Neuron (in vitro differentiated cells): Measurements from ENCODE around the gene PREB.
"Not testable (repeated sequence)": the region's sequence is repeated elsewhere in the genome, so short reads cannot be mapped to it uniquely, and the experiment has no call there.

Experiments used
- H2AFZ ChIP-seq: one replicate; pipeline ENCODE4 v1.6.1; 2013; ENCODE audit warnings: low read depth, mild to moderate bottlenecking, inconsistent platforms, low read length, moderate library complexity
- H3K27me3 ChIP-seq: one replicate; pipeline ENCODE4 v1.6.1; 2013; ENCODE audit warnings: low read length; ENCODE audit not compliant: insufficient read depth
- H3K36me3 ChIP-seq: one replicate; pipeline ENCODE4 v1.6.1; 2013; ENCODE audit warnings: low read length; ENCODE audit not compliant: insufficient read depth
- H3K4me1 ChIP-seq: one replicate; pipeline ENCODE4 v1.6.1; 2013; ENCODE audit warnings: low read length; ENCODE audit not compliant: insufficient read depth
- H3K4me3 ChIP-seq: 2 replicates; pipeline ENCODE4 v1.5.1; 2013; ENCODE audit warnings: mild to moderate bottlenecking, low read length, moderate library complexity
- H3K9me3 ChIP-seq: one replicate; pipeline ENCODE4 v1.6.1; 2013; ENCODE audit warnings: low read length

PREB gene

DNA sequence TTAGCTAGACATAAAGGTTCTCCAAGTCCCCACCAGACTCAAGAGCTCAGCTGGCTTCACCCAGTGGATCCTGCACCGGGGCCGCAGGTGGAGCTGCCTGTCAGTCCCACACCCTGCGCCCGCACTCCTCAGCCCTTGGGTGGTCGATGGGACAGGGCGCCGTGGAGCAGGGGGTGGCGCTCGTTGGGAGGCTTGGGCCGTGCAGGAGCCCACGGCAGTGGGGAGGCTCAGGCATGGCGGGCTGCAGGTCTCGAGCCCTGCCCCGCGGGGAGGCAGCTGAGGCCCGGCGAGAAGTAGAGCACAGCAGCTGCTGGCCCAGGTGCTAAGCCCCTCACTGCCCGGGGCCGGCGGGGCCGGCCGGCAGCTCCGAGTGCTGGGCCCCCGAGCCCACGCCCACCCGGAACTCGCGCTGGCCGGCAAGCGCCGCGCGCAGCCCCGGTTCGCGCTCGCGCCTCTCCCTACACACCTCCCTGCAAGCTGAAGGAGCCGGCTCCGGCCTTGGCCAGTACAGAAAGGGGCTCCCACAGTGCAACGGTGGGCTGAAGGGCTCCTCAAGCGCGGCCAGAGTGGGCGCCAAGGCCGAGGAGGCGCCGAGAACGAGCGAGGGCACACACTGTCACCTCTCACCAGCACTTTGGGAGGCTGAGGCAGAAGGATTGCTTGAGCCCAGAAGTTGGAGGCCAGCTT, 22.9 kb downstream of the PREB start:
- H3K4me1 ChIP-seq, H2AFZ ChIP-seq, H3K4me3 ChIP-seq, H3K36me3 ChIP-seq, H3K9me3 ChIP-seq: not testable (repeated sequence)
- peaks cover 19% of the 10 kb centered on the region for H3K27me3 ChIP-seq

DNA sequence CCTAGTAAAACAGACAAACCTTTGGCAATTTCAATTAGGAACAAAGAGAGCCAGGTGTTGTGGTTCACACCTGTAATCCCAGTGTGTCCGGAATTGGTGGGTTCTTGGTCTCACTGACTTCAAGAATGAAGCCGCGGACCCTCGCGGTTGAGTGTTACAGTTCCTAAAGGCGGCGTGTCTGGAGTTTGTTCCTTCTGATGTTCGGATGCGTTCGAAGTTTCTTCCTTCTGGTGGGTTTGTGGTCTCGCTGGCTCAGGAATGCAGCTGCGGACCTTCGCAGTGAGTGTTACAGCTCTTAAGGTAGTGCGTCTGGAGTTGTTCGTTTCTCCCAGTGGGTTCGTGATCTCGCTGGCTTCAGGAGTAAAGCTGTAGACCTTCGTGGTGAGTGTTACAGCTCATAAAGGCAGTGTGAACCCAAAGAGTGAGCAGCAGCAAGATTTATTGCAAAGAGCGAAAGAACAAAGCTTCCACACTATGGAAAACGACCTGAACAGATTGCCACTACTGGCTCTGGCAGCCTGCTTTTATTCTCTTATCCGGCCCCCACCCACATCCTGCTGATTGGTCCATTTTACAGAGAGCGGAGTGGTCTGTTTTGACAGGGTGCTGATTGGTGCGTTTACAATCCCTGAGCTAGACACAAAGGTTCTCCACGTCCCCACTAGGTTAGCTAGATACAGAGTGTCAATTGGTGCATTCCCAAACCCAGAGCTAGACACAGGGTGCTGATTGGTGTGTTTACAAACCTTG, 23.7 kb downstream of the PREB start:
- not testable (repeated sequence) for H3K9me3 ChIP-seq, H3K36me3 ChIP-seq, H3K4me3 ChIP-seq, H3K4me1 ChIP-seq, H2AFZ ChIP-seq
- peaks cover 19% of the 10 kb centered on the region for H3K27me3 ChIP-seq

DNA sequence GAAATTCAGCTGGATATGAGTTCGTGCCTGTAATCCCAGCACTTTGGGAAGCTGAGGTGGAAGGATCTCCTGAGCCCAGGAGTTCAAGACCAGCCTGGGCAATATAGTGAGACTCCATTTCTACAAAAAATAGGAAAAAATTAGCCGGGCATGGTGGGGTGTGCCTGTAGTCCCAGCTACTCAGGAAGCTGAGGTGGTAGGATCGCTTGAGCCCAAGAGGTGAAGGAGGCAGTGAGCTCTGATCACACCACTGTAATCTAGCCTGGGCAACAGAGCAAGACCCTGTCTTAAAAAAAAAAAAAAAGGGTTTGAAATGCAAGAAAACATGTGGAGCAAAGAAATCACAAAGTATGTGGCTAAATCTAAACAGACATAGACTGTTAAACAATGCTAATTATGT, 25.4 kb downstream of the PREB start:
- no peaks in the 10 kb centered on the region for H3K4me1 ChIP-seq
- H3K4me3 ChIP-seq, result no peak overlapping the region
- no peak overlapping the region for H2AFZ ChIP-seq
- peaks cover 15% of the 10 kb centered on the region for H3K27me3 ChIP-seq
- no peaks in the 10 kb centered on the region for H3K9me3 ChIP-seq
- no peaks in the 10 kb centered on the region for H3K36me3 ChIP-seq

DNA sequence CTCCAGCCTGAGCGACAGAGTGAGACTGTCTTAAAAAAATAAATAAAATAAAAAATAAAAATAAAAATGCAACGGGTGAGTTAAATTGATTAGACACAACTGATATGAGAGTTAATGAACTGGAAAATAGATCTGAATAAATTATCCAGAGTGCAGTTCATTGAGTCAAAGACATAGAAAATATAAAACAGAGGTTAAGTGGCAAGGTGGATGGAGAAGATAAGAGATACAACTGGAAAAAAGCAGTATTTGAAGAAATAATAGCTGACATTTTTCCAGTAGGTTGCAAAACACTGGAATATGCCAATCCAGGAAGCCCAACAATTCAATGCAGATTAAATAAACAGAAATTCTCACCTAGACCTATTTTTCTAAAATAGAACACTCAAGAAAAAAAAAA, 26.2 kb downstream of the PREB start:
- H3K9me3 ChIP-seq, result no peaks in the 10 kb centered on the region
- peaks cover 14% of the 10 kb centered on the region for H3K27me3 ChIP-seq
- H3K4me1 ChIP-seq, result no peaks in the 10 kb centered on the region
- no peak overlapping the region for H3K4me3 ChIP-seq
- no peak overlapping the region for H2AFZ ChIP-seq
- no peaks in the 10 kb centered on the region for H3K36me3 ChIP-seq

DNA sequence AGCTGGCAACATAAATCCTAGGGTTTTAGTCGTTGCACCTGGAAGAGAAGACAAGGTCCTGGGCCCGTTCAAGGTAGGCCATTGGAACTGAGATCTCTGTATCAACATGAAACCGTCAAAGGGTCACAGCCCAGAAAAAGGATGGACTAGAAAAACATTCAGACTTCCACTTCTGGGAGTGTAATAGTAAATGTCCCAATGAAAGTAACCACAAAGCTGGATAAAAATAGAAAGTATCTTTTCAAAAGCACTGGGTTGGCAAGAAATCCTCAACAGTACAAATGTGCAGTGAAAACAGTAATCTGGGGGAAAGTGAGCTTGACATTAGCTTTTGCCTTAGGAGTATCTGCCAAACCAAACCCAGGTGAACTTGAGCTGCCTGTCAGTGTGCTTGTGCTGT, 28.5 kb downstream of the PREB start:
- H3K36me3 ChIP-seq, result no peaks in the 10 kb centered on the region
- H3K27me3 ChIP-seq, result peaks cover 10% of the 10 kb centered on the region
- H2AFZ ChIP-seq, result no peak overlapping the region
- no peaks in the 10 kb centered on the region for H3K4me1 ChIP-seq
- H3K9me3 ChIP-seq, result no peaks in the 10 kb centered on the region
- no peak overlapping the region for H3K4me3 ChIP-seq

DNA sequence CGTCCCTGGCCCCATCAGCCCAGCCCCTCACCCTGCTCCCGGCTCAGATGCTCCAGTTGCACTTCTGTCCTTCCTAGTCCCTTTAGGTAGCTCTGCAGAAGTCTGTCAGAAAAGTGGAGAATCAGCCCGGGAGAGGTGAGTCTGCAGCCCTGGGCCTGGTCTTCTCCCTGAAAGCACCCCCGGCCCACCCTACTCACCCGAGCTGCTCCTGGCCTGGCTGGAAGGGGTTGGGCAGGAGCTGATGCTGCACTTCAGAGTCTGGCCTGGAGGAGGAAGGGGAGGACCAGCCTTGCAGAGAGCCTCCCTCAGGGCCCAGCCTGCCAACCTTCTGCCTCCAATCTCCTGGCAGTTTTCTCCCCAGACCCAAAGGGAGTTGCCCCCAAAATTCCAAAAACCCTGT, 32.1 kb downstream of the PREB start:
- Histone ChIP-seq H3K4me3 (no peak overlapping the region), H3K4me1 (no peaks in the 10 kb centered on the region), H3K9me3 (no peaks in the 10 kb centered on the region), H2AFZ (no peak overlapping the region), H3K27me3 (peaks cover 10% of the 10 kb centered on the region), H3K36me3 (no peaks in the 10 kb centered on the region)

DNA sequence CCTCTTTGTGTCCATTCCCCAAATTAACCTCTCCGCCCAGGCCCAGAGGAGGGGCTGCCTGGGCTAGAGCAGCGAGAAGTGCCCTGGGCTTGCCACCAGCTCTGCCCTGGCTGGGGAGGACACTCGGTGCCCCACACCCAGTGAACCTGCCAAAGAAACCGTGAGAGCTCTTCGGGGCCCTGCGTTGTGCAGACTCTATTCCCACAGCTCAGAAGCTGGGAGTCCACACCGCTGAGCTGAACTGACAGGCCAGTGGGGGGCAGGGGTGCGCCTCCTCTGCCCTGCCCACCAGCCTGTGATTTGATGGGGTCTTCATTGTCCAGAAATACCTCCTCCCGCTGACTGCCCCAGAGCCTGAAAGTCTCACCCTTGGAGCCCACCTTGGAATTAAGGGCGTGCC, 34.4 kb downstream of the PREB start:
- no peaks in the 10 kb centered on the region for H3K36me3 ChIP-seq

DNA sequence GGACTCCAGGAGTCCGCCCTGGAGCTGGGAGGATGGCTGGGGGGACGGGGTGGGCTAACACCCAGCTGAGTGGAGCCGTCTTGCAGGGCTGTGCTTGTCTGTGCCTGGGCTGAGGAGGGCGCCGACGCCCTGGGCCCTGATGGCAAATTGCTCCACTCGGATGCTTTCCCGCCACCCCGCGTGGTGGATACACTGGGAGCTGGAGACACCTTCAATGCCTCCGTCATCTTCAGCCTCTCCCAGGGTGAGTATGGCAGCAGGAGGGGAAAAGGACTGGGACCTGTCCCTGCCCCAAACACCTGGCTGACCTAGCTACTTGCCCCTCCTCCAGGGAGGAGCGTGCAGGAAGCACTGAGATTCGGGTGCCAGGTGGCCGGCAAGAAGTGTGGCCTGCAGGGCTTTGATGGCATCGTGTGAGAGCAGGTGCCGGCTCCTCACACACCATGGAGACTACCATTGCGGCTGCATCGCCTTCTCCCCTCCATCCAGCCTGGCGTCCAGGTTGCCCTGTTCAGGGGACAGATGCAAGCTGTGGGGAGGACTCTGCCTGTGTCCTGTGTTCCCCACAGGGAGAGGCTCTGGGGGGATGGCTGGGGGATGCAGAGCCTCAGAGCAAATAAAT, 35.0 kb downstream of the PREB start:
- Histone ChIP-seq H3K4me1 (no peaks in the 10 kb centered on the region), H3K27me3 (peaks cover 4% of the 10 kb centered on the region), H3K36me3 (no peaks in the 10 kb centered on the region), H3K4me3 (no peak overlapping the region), H2AFZ (no peak overlapping the region), H3K9me3 (no peaks in the 10 kb centered on the region)

More for the DNA sequence above, 34.4 kb downstream of the PREB start:
- H3K4me1 ChIP-seq, result no peaks in the 10 kb centered on the region
- no peak overlapping the region for H3K4me3 ChIP-seq
- peaks cover 8% of the 10 kb centered on the region for H3K27me3 ChIP-seq
- H2AFZ ChIP-seq, result no peak overlapping the region
- no peaks in the 10 kb centered on the region for H3K9me3 ChIP-seq

DNA sequence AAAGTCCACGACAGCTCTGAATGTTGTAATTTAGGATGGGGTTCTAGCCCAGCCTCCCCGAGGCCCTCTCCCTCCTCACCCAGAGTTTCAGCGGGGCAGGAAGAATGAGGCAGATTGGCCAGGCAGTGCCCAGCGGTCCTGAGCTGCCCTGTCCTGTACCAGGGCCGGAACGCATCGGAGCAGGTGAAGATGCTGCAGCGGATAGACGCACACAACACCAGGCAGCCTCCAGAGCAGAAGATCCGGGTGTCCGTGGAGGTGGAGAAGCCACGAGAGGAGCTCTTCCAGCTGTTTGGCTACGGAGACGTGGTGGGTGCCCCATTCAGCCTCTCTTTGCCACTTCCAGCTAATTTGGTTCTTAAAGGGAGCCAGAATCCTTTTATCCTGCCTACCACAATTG, 37.1 kb downstream of the PREB start:
- Histone ChIP-seq H3K4me1 (no peaks in the 10 kb centered on the region), H3K36me3 (no peaks in the 10 kb centered on the region), H3K4me3 (no peak overlapping the region), H3K9me3 (no peaks in the 10 kb centered on the region), H2AFZ (no peak overlapping the region), H3K27me3 (no peaks in the 10 kb centered on the region)

DNA sequence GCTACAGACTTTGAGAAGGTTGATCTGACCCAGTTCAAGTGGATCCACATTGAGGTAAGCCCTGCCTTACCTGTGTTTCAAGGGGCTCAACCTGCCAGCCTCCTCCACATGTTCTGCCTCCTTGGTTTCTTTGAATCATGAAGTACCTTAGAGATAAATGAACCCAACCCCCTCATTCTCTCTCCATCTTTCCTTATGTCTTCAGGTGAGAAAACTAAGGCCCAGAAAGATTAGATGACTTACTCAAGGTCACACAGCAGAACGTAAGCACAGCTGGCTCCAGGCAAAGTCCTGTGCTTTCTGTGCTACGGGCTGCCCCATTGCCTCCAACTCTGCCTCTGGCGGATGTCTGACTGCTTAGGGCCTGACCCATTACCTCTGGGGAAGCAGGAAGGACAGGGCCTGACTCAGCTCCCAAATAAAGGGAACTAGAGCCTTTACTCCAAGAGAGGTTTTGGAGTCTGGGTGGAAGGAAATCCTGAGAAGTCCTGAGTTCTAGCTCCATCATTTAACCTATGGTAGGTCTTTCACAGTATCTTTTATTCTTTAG, 37.6 kb downstream of the PREB start:
- no peaks in the 10 kb centered on the region for H3K27me3 ChIP-seq
- no peaks in the 10 kb centered on the region for H3K4me1 ChIP-seq
- H3K4me3 ChIP-seq, result no peak overlapping the region
- H3K36me3 ChIP-seq, result no peaks in the 10 kb centered on the region
- no peak overlapping the region for H2AFZ ChIP-seq
- H3K9me3 ChIP-seq, result no peaks in the 10 kb centered on the region

DNA sequence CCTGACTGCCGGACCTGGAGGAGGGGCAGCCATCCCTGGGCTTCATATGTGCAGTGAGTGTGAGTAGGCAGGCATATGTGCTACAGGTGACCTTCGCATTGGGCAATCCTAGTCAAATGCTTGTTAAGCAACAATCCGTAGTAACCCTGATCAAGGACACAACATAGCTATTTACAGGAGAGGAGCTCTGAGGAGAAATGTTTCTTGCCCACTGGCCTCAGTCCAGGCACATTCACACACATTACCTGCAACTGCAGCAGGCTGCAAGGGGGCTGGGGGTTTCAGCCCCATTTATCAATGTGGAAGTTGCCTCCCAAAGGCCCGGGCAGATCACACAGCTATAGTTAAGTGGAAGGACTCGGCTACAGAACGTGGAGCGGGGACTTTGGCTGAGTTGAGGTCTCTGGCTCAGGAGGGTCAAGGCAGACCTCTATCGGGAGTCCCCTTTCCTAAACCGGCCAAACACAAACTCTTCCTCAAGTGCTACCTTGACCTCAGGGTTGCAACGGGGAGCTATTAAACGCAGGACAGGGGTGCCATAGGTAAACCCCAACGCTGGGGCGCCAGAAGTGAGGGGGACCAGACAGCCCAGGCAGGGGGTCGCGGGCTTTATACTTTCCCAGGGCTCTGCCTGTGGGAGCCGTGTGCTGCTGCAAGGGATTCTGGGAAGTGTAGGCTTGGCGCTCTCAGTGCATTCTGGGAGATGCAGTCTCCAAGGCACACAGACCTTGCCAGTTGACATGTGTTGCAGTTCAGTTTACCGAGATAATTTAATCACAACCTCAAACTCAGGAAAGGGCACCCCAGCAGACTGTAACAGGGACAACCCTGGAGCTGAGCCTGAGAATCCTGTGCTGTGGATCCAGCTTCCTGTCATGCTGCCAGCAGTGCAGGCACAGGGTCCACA, 38.4 kb downstream of the PREB start:
- H3K4me3 ChIP-seq, result no peak overlapping the region
- no peaks in the 10 kb centered on the region for H3K9me3 ChIP-seq
- peak overlapping the region; percentile 52 for H2AFZ ChIP-seq
- H3K4me1 ChIP-seq, result no peaks in the 10 kb centered on the region
- no peaks in the 10 kb centered on the region for H3K36me3 ChIP-seq
- no peaks in the 10 kb centered on the region for H3K27me3 ChIP-seq

DNA sequence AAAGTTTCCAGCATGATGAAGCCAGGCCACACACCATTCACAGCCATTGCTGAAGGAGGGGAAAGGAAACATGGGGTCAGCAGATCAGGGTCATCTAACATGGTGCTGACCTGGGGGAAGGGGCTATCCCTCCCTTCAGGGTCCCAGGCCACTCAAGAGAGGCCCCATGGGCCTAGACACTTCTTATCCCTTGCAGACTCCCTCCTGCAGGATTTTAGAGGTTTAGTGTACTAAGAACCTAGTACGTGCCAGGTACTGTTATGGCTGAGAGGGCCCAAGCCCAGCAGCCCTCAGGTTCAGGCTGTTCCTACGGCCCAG, 39.0 kb downstream of the PREB start:
- H3K27me3 ChIP-seq, result no peaks in the 10 kb centered on the region
- no peaks in the 10 kb centered on the region for H3K4me1 ChIP-seq
- no peaks in the 10 kb centered on the region for H3K36me3 ChIP-seq
- H3K9me3 ChIP-seq, result no peaks in the 10 kb centered on the region
- no peak overlapping the region for H2AFZ ChIP-seq
- no peak overlapping the region for H3K4me3 ChIP-seq
